ENCODE data around the gene RNASEL. TPM values are rescaled to one million over a fixed set of nuclear protein-coding genes. Genes with fewer than 3 reads are reported as not detected.

Gene RNASEL
- total RNA-seq, 2 experiments from 2014 or later = 5.7 to 6.0 TPM

- no peak overlapping the region for H3K4me3 Mint-ChIP-seq
- peaks cover 17% of the 10 kb centered on the region for H3K4me1 Mint-ChIP-seq (ENCODE audit: low read depth)
- H3K9me3 Mint-ChIP-seq (ENCODE audit: insufficient read depth) = no peaks in the 10 kb centered on the region
- no peak for DNase-seq
- no peaks in the 10 kb centered on the region for H3K27me3 Mint-ChIP-seq (ENCODE audit: low read depth)
- peaks cover 34% of the 10 kb centered on the region for H3K36me3 Mint-ChIP-seq (ENCODE audit: low read depth)
- ChIA-PET CTCF (interaction anchor here (1.2 to 10.1 kb wide), 2 partner anchors 13 to 442 kb away, joined by 5 to 120 read pairs; no protein-coding TSS in a partner anchor), POLR2A (no interaction called here)
- no peak for ATAC-seq
- H3K27ac Mint-ChIP-seq = no peak overlapping the region
Measured at GRCh38 chr1:182584746-182585145, 4.3 kb downstream of the RNASEL start.

GRCh38 chr1:182580736-182581135, 8.3 kb downstream of the RNASEL start:
- ATAC-seq (no peak), DNase-seq (no peak)
- Mint-ChIP-seq H3K36me3 (ENCODE audit: low read depth) (peaks cover 47% of the 10 kb centered on the region), H3K27me3 (ENCODE audit: low read depth) (no peaks in the 10 kb centered on the region), H3K9me3 (ENCODE audit: insufficient read depth) (no peaks in the 10 kb centered on the region), H3K4me1 (ENCODE audit: low read depth) (peaks cover 4% of the 10 kb centered on the region), H3K4me3 (no peak overlapping the region), H3K27ac (no peak overlapping the region)
- ChIA-PET CTCF (no interaction called here), POLR2A (interaction anchor here (1.2 kb wide), 1 partner anchor 8 kb away, joined by 4 read pairs; the partner anchor contains the start of gene RNASEL)

- ChIA-PET CTCF (interaction anchor here (1.1 kb wide), 1 partner anchor 13 kb away, joined by 3 read pairs; no protein-coding TSS in a partner anchor), POLR2A (no interaction called here)
- Mint-ChIP-seq H3K27ac (no peak overlapping the region), H3K36me3 (ENCODE audit: low read depth) (peaks cover 40% of the 10 kb centered on the region), H3K9me3 (ENCODE audit: insufficient read depth) (no peaks in the 10 kb centered on the region), H3K4me1 (ENCODE audit: low read depth) (no peaks in the 10 kb centered on the region), H3K4me3 (no peak overlapping the region), H3K27me3 (ENCODE audit: low read depth) (no peaks in the 10 kb centered on the region)
- DNase-seq (no peak), ATAC-seq (no peak)
Measured at GRCh38 chr1:182575540-182576149, 13.4 kb downstream of the RNASEL start.

- Mint-ChIP-seq H3K36me3 (ENCODE audit: low read depth) (peaks cover 30% of the 10 kb centered on the region), H3K9me3 (ENCODE audit: insufficient read depth) (no peaks in the 10 kb centered on the region), H3K4me1 (ENCODE audit: low read depth) (no peaks in the 10 kb centered on the region), H3K27ac (no peak overlapping the region), H3K27me3 (ENCODE audit: low read depth) (no peaks in the 10 kb centered on the region), H3K4me3 (no peak overlapping the region)
- ATAC-seq (no peak), DNase-seq (no peak)
- CTCF ChIA-PET = interaction anchor here (0.9 to 1.8 kb wide), 2 partner anchors 21 to 22 kb away, joined by 6 read pairs; no protein-coding TSS in a partner anchor
- POLR2A ChIA-PET = no interaction called here
Measured at GRCh38 chr1:182574156-182574555, 14.9 kb downstream of the RNASEL start.

- Mint-ChIP-seq H3K27ac (no peak overlapping the region), H3K4me1 (ENCODE audit: low read depth) (no peaks in the 10 kb centered on the region), H3K27me3 (ENCODE audit: low read depth) (no peaks in the 10 kb centered on the region), H3K36me3 (ENCODE audit: low read depth) (peaks cover 11% of the 10 kb centered on the region), H3K9me3 (ENCODE audit: insufficient read depth) (no peaks in the 10 kb centered on the region), H3K4me3 (no peak overlapping the region)
- ATAC-seq (no peak), DNase-seq (no peak)
- ChIA-PET POLR2A (no interaction called here), CTCF (no interaction called here)
Measured at GRCh38 chr1:182570611-182570970, 18.5 kb downstream of the RNASEL start.

- H3K9me3 Mint-ChIP-seq (ENCODE audit: insufficient read depth) = no peaks in the 10 kb centered on the region
- ATAC-seq (no peak), DNase-seq (no peak)
- no peak overlapping the region for H3K27ac Mint-ChIP-seq
- no peaks in the 10 kb centered on the region for H3K4me1 Mint-ChIP-seq (ENCODE audit: low read depth)
- no peak overlapping the region for H3K4me3 Mint-ChIP-seq
- peaks cover 3% of the 10 kb centered on the region for H3K27me3 Mint-ChIP-seq (ENCODE audit: low read depth)
- ChIA-PET CTCF (no interaction called here), POLR2A (no interaction called here)
- H3K36me3 Mint-ChIP-seq (ENCODE audit: low read depth) = peaks cover 6% of the 10 kb centered on the region
Measured at GRCh38 chr1:182569939-182570610, 19.0 kb downstream of the RNASEL start.

- POLR2A ChIA-PET = no interaction called here
- Mint-ChIP-seq H3K27ac (no peak overlapping the region), H3K27me3 (ENCODE audit: low read depth) (peaks cover 4% of the 10 kb centered on the region), H3K36me3 (ENCODE audit: low read depth) (no peaks in the 10 kb centered on the region), H3K4me3 (no peak overlapping the region), H3K9me3 (ENCODE audit: insufficient read depth) (no peaks in the 10 kb centered on the region), H3K4me1 (ENCODE audit: low read depth) (no peaks in the 10 kb centered on the region)
- DNase-seq = no peak
- CTCF ChIA-PET = no interaction called here
- ATAC-seq = no peak
Measured at GRCh38 chr1:182568647-182569284, 20.3 kb downstream of the RNASEL start.

GRCh38 chr1:182567629-182568028, 21.4 kb downstream of the RNASEL start:
- ChIA-PET CTCF (interaction anchor here (1.9 kb wide), 1 partner anchor 217 kb away, joined by 4 read pairs; no protein-coding TSS in a partner anchor), POLR2A (no interaction called here)
- Mint-ChIP-seq H3K36me3 (ENCODE audit: low read depth) (no peaks in the 10 kb centered on the region), H3K4me1 (ENCODE audit: low read depth) (no peaks in the 10 kb centered on the region), H3K4me3 (no peak overlapping the region), H3K27ac (no peak overlapping the region), H3K27me3 (ENCODE audit: low read depth) (peaks cover 4% of the 10 kb centered on the region), H3K9me3 (ENCODE audit: insufficient read depth) (no peaks in the 10 kb centered on the region)
- DNase-seq = no peak
- ATAC-seq = no peak

- H3K27me3 Mint-ChIP-seq (ENCODE audit: low read depth) = peaks cover 4% of the 10 kb centered on the region
- ChIA-PET CTCF (no interaction called here), POLR2A (no interaction called here)
- ATAC-seq (no peak), DNase-seq (no peak)
- H3K9me3 Mint-ChIP-seq (ENCODE audit: insufficient read depth) = no peaks in the 10 kb centered on the region
- no peaks in the 10 kb centered on the region for H3K4me1 Mint-ChIP-seq (ENCODE audit: low read depth)
- H3K4me3 Mint-ChIP-seq = no peak overlapping the region
- no peaks in the 10 kb centered on the region for H3K36me3 Mint-ChIP-seq (ENCODE audit: low read depth)
- no peak overlapping the region for H3K27ac Mint-ChIP-seq
Measured at GRCh38 chr1:182565537-182565936, 23.5 kb downstream of the RNASEL start.

- DNase-seq (no peak), ATAC-seq (no peak)
- H3K9me3 Mint-ChIP-seq (ENCODE audit: insufficient read depth) = no peaks in the 10 kb centered on the region
- H3K36me3 Mint-ChIP-seq (ENCODE audit: low read depth) = no peaks in the 10 kb centered on the region
- no peaks in the 10 kb centered on the region for H3K4me1 Mint-ChIP-seq (ENCODE audit: low read depth)
- ChIA-PET CTCF (interaction anchor here (1.7 kb wide), 1 partner anchor 24 kb away, joined by 3 read pairs; no protein-coding TSS in a partner anchor), POLR2A (no interaction called here)
- peaks cover 4% of the 10 kb centered on the region for H3K27me3 Mint-ChIP-seq (ENCODE audit: low read depth)
- no peak overlapping the region for H3K4me3 Mint-ChIP-seq
- no peak overlapping the region for H3K27ac Mint-ChIP-seq
Measured at GRCh38 chr1:182564406-182565004, 24.6 kb downstream of the RNASEL start.

- Mint-ChIP-seq H3K9me3 (ENCODE audit: insufficient read depth) (no peaks in the 10 kb centered on the region), H3K36me3 (ENCODE audit: low read depth) (no peaks in the 10 kb centered on the region), H3K4me1 (ENCODE audit: low read depth) (no peaks in the 10 kb centered on the region), H3K27ac (no peak overlapping the region), H3K4me3 (no peak overlapping the region), H3K27me3 (ENCODE audit: low read depth) (peaks cover 4% of the 10 kb centered on the region)
- DNase-seq (no peak), ATAC-seq (no peak)
- ChIA-PET CTCF (interaction anchor here (1.3 kb wide), 1 partner anchor 9 kb away, joined by 3 read pairs; no protein-coding TSS in a partner anchor), POLR2A (no interaction called here)
Measured at GRCh38 chr1:182563095-182563494, 26.0 kb downstream of the RNASEL start.

- Mint-ChIP-seq H3K36me3 (ENCODE audit: low read depth) (no peaks in the 10 kb centered on the region), H3K4me3 (no peak overlapping the region), H3K27ac (no peak overlapping the region), H3K27me3 (ENCODE audit: low read depth) (peaks cover 4% of the 10 kb centered on the region), H3K4me1 (ENCODE audit: low read depth) (no peaks in the 10 kb centered on the region), H3K9me3 (ENCODE audit: insufficient read depth) (no peaks in the 10 kb centered on the region)
- ATAC-seq = no peak
- POLR2A ChIA-PET = interaction anchor here (0.7 kb wide), 1 partner anchor 68 kb away, joined by 3 read pairs; no protein-coding TSS in a partner anchor
- CTCF ChIA-PET = no interaction called here
- no peak for DNase-seq
Measured at GRCh38 chr1:182561456-182561855, 27.6 kb downstream of the RNASEL start.

All from activated CD8-positive, alpha-beta T cell treated with anti-CD3 and anti-CD28 coated beads, Interleukin-2, amount 10 ng/mL, durations not matched to agents 7 days and 5 days (primary cell).